ENCODE data around the gene BLM. TPM values are rescaled to one million over a fixed set of nuclear protein-coding genes. Genes with fewer than 3 reads are reported as not detected.
"Not testable (repeated sequence)": the region's sequence is repeated elsewhere in the genome, so short reads cannot be mapped to it uniquely, and the experiment has no call there.

Gene BLM
- total and polyA plus RNA-seq, 7 donors, result 0.27 to 15.6 (median 1.7) TPM

- H3K4me3 ChIP-seq, result no peak overlapping the region
- H3K4me1 ChIP-seq, result no peaks in the 10 kb centered on the region
- no peak for ATAC-seq
- intact Hi-C loops (cut with DNase I), result no loop called here
- WGBS, 3 donors, result 85 to 91% (median 87%) methylated on average over 11 of the region's 11 CpGs
- peaks cover 4% of the 10 kb centered on the region for H3K9me3 ChIP-seq
- no peak for DNase-seq
- H3K27ac ChIP-seq, result no peak overlapping the region
- H3K36me3 ChIP-seq (ENCODE audit: insufficient read depth in 1 of 2, low read depth in 1 of 2), result no peaks in the 10 kb centered on the region
- no peak for TF ChIP-seq CTCF (IDR thresholded peaks at IDR 0.05)
- no peaks in the 10 kb centered on the region for H3K27me3 ChIP-seq (ENCODE audit: insufficient read depth in 3 of 3, low read length in 2 of 3)
Measured at GRCh38 chr15:90685591-90686434, 31.3 kb upstream of the BLM start.

GRCh38 chr15:90686435-90687218, 30.5 kb upstream of the BLM start:
- H3K27me3 ChIP-seq (ENCODE audit: insufficient read depth in 3 of 3, low read length in 2 of 3), result no peaks in the 10 kb centered on the region
- no peak overlapping the region for H3K4me3 ChIP-seq
- TF ChIP-seq CTCF (IDR thresholded peaks at IDR 0.05), result no peak
- no peak for ATAC-seq
- WGBS, 3 donors, result 65 to 72% (median 71%) methylated on average over 3 of the region's 3 CpGs
- H3K9me3 ChIP-seq, result peaks cover 4% of the 10 kb centered on the region
- H3K4me1 ChIP-seq, result no peaks in the 10 kb centered on the region
- intact Hi-C loops (cut with DNase I), result no loop called here
- no peaks in the 10 kb centered on the region for H3K36me3 ChIP-seq (ENCODE audit: insufficient read depth in 1 of 2, low read depth in 1 of 2)
- no peak overlapping the region for H3K27ac ChIP-seq
- no peak for DNase-seq

- H3K36me3 ChIP-seq (ENCODE audit: insufficient read depth in 1 of 2, low read depth in 1 of 2); ATAC-seq; H3K4me3 ChIP-seq; DNase-seq; H3K4me1 ChIP-seq; intact Hi-C loops (cut with DNase I); H3K27me3 ChIP-seq (ENCODE audit: insufficient read depth in 3 of 3, low read length in 2 of 3); H3K9me3 ChIP-seq; H3K27ac ChIP-seq: not testable (repeated sequence)
- 80 to 89% (median 81%) methylated on average over 6 of the region's 6 CpGs for WGBS, 3 donors
Measured at GRCh38 chr15:90689326-90689961, 27.7 kb upstream of the BLM start.

GRCh38 chr15:90690585-90690984, 26.6 kb upstream of the BLM start:
- TF ChIP-seq CTCF (IDR thresholded peaks at IDR 0.05), result no peak
- Histone ChIP-seq H3K27ac (no peak overlapping the region), H3K4me1 (no peaks in the 10 kb centered on the region), H3K27me3 (ENCODE audit: insufficient read depth in 3 of 3, low read length in 2 of 3) (no peaks in the 10 kb centered on the region), H3K9me3 (peaks cover 4% of the 10 kb centered on the region), H3K4me3 (no peak overlapping the region), H3K36me3 (ENCODE audit: insufficient read depth in 1 of 2, low read depth in 1 of 2) (no peaks in the 10 kb centered on the region)
- WGBS, 3 donors, result 23 to 33% (median 25%) methylated on average over 2 of the region's 2 CpGs
- intact Hi-C loops (cut with DNase I), result no loop called here
- DNase-seq (no peak), ATAC-seq (no peak)

- ATAC-seq, result no peak
- intact Hi-C loops (cut with DNase I), result no loop called here
- WGBS, 3 donors, result 87 to 93% (median 90%) methylated on average over 4 of the region's 4 CpGs
Measured at GRCh38 chr15:90691369-90691768, 25.8 kb upstream of the BLM start.

More at GRCh38 chr15:90691369-90691768, 25.8 kb upstream of the BLM start:
- Histone ChIP-seq H3K27ac (no peak overlapping the region), H3K36me3 (ENCODE audit: insufficient read depth in 1 of 2, low read depth in 1 of 2) (no peaks in the 10 kb centered on the region), H3K4me3 (no peak overlapping the region), H3K4me1 (no peaks in the 10 kb centered on the region), H3K9me3 (peaks cover 4% of the 10 kb centered on the region), H3K27me3 (ENCODE audit: insufficient read depth in 3 of 3, low read length in 2 of 3) (no peaks in the 10 kb centered on the region)
- no peak for DNase-seq
- TF ChIP-seq CTCF (IDR thresholded peaks at IDR 0.05), result no peak

Data from psoas muscle (tissue), 8 donors.